Stimulated activated CD4-positive, alpha-beta T cell treated with anti-CD3 and anti-CD28 coated beads, Interleukin-2, amount 100 ng/mL, for 4 hours (primary cell): Measurements from ENCODE around the gene SETD1A.

Experiments
- DNase-seq: peaks from one replicate; pipeline ENCODE4 v3.0.0-alpha.2; 2020; ENCODE audit warnings: low read depth

The SETD1A gene

GRCh38 chr16:30957456-30958174 is at the start of gene SETD1A:
TSS of gene SETD1A (plus strand) at chr16:30957754. CDS start at chr16:30958732, 978 bp downstream.
- DNase-seq = peak; percentile 94

- DNase-seq = no peak
Measured at GRCh38 chr16:30910427-30911029, 47.0 kb upstream of the SETD1A start.

GRCh38 chr16:30912794-30913412 is 44.7 kb upstream of the SETD1A start:
- DNase-seq = no peak

GRCh38 chr16:30914830-30915229 is 42.7 kb upstream of the SETD1A start:
- no peak for DNase-seq

GRCh38 chr16:30918614-30919013 is 38.9 kb upstream of the SETD1A start:
- no peak for DNase-seq

GRCh38 chr16:30920891-30921290 is 36.7 kb upstream of the SETD1A start:
- DNase-seq = no peak

GRCh38 chr16:30921459-30921747 is 36.2 kb upstream of the SETD1A start:
- no peak for DNase-seq

- DNase-seq = peak; percentile 81
Measured at GRCh38 chr16:30921748-30922419, 35.7 kb upstream of the SETD1A start.

GRCh38 chr16:30922420-30922959 is 35.1 kb upstream of the SETD1A start:
- peak; percentile 99 for DNase-seq

- peak; percentile 95 for DNase-seq
Measured at GRCh38 chr16:30922960-30923535, 34.5 kb upstream of the SETD1A start.

- no peak for DNase-seq
Measured at GRCh38 chr16:30923554-30924075, 33.9 kb upstream of the SETD1A start, which contains the start of gene FBXL19. TSS of gene FBXL19 (plus strand) at chr16:30923572. CDS start at chr16:30925755, 2,183 bp downstream.

- DNase-seq = no peak
Measured at GRCh38 chr16:30924076-30924912, 33.3 kb upstream of the SETD1A start.

GRCh38 chr16:30924913-30925631 is 32.5 kb upstream of the SETD1A start:
- DNase-seq = no peak

GRCh38 chr16:30925632-30925987 is 31.9 kb upstream of the SETD1A start:
- no peak for DNase-seq

- DNase-seq = no peak
Measured at GRCh38 chr16:30925995-30926811, 31.4 kb upstream of the SETD1A start.

- no peak for DNase-seq
Measured at GRCh38 chr16:30926937-30927788, 30.4 kb upstream of the SETD1A start.

- no peak for DNase-seq
Measured at GRCh38 chr16:30927789-30928378, 29.7 kb upstream of the SETD1A start.

GRCh38 chr16:30928390-30928789 is 29.2 kb upstream of the SETD1A start:
- DNase-seq = no peak
